H1 (cell line): ENCODE data around the gene CDKN2B. TPM values are rescaled to one million over a fixed set of nuclear protein-coding genes. Genes with fewer than 3 reads are reported as not detected.

Experiments
- CTCF ChIA-PET: fragments of 300-600 bp; sonication (Branson Sonifier 250); formaldehyde crosslinking; loops from one replicate; lab custom pipeline; 2021; ENCODE audit not compliant: partially characterized antibody; lab: Charles Lee
- POLR2A ChIA-PET: fragments of 300-600 bp; sonication (Branson Sonifier 250); formaldehyde crosslinking; loops from one replicate; lab custom pipeline; 2021; ENCODE audit warnings: inconsistent platforms; ENCODE audit not compliant: partially characterized antibody; lab: Charles Lee
- DNase-seq, 2 experiments: peaks; one replicate each; pipeline versions ENCODE4 v3.0.0 to v3.0.0-alpha.2; 2010 to 2022; ENCODE audit warnings: low spot score in 2 of 2, low read depth in 1 of 2, mixed read lengths in 1 of 2
- FAIRE-seq: peaks from 2 replicates; lab custom pipeline; 2011; peaks lifted over from hg19 to GRCh38; lab: Jason Lieb, UNC
- H2AFZ ChIP-seq: 2 replicates; pipeline ENCODE4 v1.8.1; 2012; ENCODE audit warnings: low read length, inconsistent platforms
- H2AK5ac ChIP-seq: 2 replicates; pipeline ENCODE4 v1.6.1; 2013; ENCODE audit warnings: low read depth, low read length
- H2BK120ac ChIP-seq: replicated peaks from 2 replicates; pipeline ENCODE3; 2013; ENCODE audit warnings: low read depth, low read length, inconsistent platforms
- H2BK12ac ChIP-seq: 2 replicates; pipeline ENCODE4 v1.6.1; 2013; ENCODE audit warnings: low read depth, low read length
- H2BK15ac ChIP-seq: 2 replicates; pipeline ENCODE4 v1.6.1; 2013; ENCODE audit warnings: low read length
- H2BK20ac ChIP-seq: 2 replicates; pipeline ENCODE4 v1.6.1; 2013; ENCODE audit warnings: low read length
- H2BK5ac ChIP-seq: 2 replicates; pipeline ENCODE4 v1.6.1; 2013; ENCODE audit warnings: low read depth, low read length
- H3K14ac ChIP-seq: 2 replicates; pipeline ENCODE4 v1.6.1; 2013; ENCODE audit warnings: inconsistent platforms; ENCODE audit not compliant: insufficient read length
- H3K18ac ChIP-seq: 2 replicates; pipeline ENCODE4 v1.6.1; 2013; ENCODE audit warnings: low read length; ENCODE audit errors: extremely low read depth
- H3K23ac ChIP-seq: 2 replicates; pipeline ENCODE4 v1.6.1; 2013; ENCODE audit warnings: inconsistent platforms; ENCODE audit not compliant: insufficient read length
- H3K23me2 ChIP-seq: 2 replicates; pipeline ENCODE4 v1.6.1; 2013; ENCODE audit warnings: low read depth, low read length
- H3K27ac ChIP-seq: 2 replicates; pipeline ENCODE4 v1.6.1; 2011; ENCODE audit warnings: low read depth, low read length, inconsistent platforms
- H3K27me3 ChIP-seq, 4 experiments: replicated peaks in 1 of 4; 1 replicate in 1 of 4; 2 replicates in 3 of 4; pipeline versions ENCODE4 v1.6.1 to v1.8.1; 2011 to 2013; ENCODE audit warnings: low read length in 3 of 4, mild to moderate bottlenecking in 3 of 4, inconsistent platforms in 2 of 4, mixed read lengths in 2 of 4, moderate library complexity in 1 of 4; ENCODE audit not compliant: control insufficient read depth in 3 of 4, insufficient read depth in 3 of 4; ENCODE audit errors: extremely low read depth in 1 of 4
- H3K36me3 ChIP-seq, 4 experiments: 2 replicates each; pipeline versions ENCODE4 v1.6.1 to v1.8.1; 2011 to 2013; ENCODE audit warnings: mild to moderate bottlenecking in 4 of 4, low read length in 3 of 4, moderate library complexity in 2 of 4, control low read depth in 1 of 4, inconsistent platforms in 1 of 4; ENCODE audit not compliant: insufficient read depth in 4 of 4, control insufficient read depth in 2 of 4
- H3K4ac ChIP-seq: replicated peaks from 2 replicates; pipeline ENCODE3; 2013; ENCODE audit warnings: low read length, low read depth, mixed read lengths, inconsistent platforms; ENCODE audit not compliant: insufficient read length
- H3K4me1 ChIP-seq, 4 experiments: replicated peaks in 1 of 4; 1 replicate in 1 of 4; 2 replicates in 3 of 4; pipeline versions ENCODE4 v1.6.1 to v1.8.1; 2011 to 2013; ENCODE audit warnings: low read length in 3 of 4, inconsistent platforms in 2 of 4, mixed read lengths in 1 of 4; ENCODE audit not compliant: insufficient read depth in 4 of 4, control insufficient read depth in 3 of 4
- H3K4me2 ChIP-seq, 2 experiments: 2 replicates each; pipeline versions ENCODE4 v1.6.1 to v1.8.1; 2011 to 2013; ENCODE audit warnings: low read depth in 2 of 2, low read length in 2 of 2, control low read depth in 1 of 2, inconsistent platforms in 1 of 2, mild to moderate bottlenecking in 1 of 2; ENCODE audit not compliant: insufficient read depth in 1 of 2
- H3K4me3 ChIP-seq, 4 experiments: fragments of 200-600, 300-600 bp in 1 of 4; sonication (generic), shearing (Covaris generic), sonication (Bioruptor Twin) in 1 of 4; 2 replicates each; pipeline versions ENCODE4 v1.5.1 to v1.8.1; 2011 to 2016; ENCODE audit warnings: low read length in 4 of 4, low read depth in 3 of 4, control low read depth in 2 of 4, inconsistent platforms in 2 of 4, mild to moderate bottlenecking in 2 of 4, mixed read lengths in 1 of 4, moderate library complexity in 1 of 4; ENCODE audit not compliant: insufficient read depth in 2 of 4; ENCODE audit errors: extremely low read depth in 1 of 4
- H3K56ac ChIP-seq: replicated peaks from 2 replicates; pipeline ENCODE3; 2013; ENCODE audit warnings: low read depth, mild to moderate bottlenecking, mixed read lengths, low read length, inconsistent platforms; ENCODE audit not compliant: insufficient read length
- H3K79me1 ChIP-seq: 2 replicates; pipeline ENCODE4 v1.6.1; 2013; ENCODE audit warnings: low read depth, low read length, control low read depth
- H3K79me2 ChIP-seq, 2 experiments: 2 replicates each; pipeline versions ENCODE4 v1.6.1 to v1.8.1; 2012 to 2013; ENCODE audit warnings: low read length in 2 of 2, mild to moderate bottlenecking in 2 of 2, inconsistent platforms in 1 of 2; ENCODE audit not compliant: insufficient read depth in 2 of 2, control insufficient read depth in 1 of 2
- H3K9ac ChIP-seq, 4 experiments: replicated peaks in 1 of 4; 1 replicate in 1 of 4; 2 replicates in 3 of 4; pipeline versions ENCODE4 v1.6.1 to v1.8.1; 2011 to 2013; ENCODE audit warnings: low read depth in 3 of 4, low read length in 3 of 4, control low read depth in 2 of 4, mild to moderate bottlenecking in 2 of 4, moderate library complexity in 2 of 4, inconsistent platforms in 1 of 4; ENCODE audit errors: extremely low read depth in 1 of 4
- H3K9me3 ChIP-seq, 2 experiments: 2 replicates each; pipeline versions ENCODE4 v1.6.1 to v1.8.1; 2012 to 2013; ENCODE audit warnings: mild to moderate bottlenecking in 2 of 2, moderate library complexity in 2 of 2, control low read depth in 1 of 2, inconsistent platforms in 1 of 2, low read depth in 1 of 2, low read length in 1 of 2, mixed read lengths in 1 of 2; ENCODE audit not compliant: insufficient read depth in 2 of 2
- H4K20me1 ChIP-seq, 2 experiments: replicated peaks in 1 of 2; 2 replicates each; pipeline versions ENCODE3 to v1.8.1; 2011 to 2013; ENCODE audit warnings: inconsistent platforms in 2 of 2, low read length in 2 of 2, mild to moderate bottlenecking in 1 of 2; ENCODE audit not compliant: insufficient read depth in 2 of 2, control insufficient read depth in 1 of 2
- H4K5ac ChIP-seq: 2 replicates; pipeline ENCODE4 v1.6.1; 2013; ENCODE audit warnings: low read length, low read depth, mixed read lengths, inconsistent platforms; ENCODE audit not compliant: insufficient read length
- H4K8ac ChIP-seq: 2 replicates; pipeline ENCODE4 v1.8.0; 2013; ENCODE audit warnings: mild to moderate bottlenecking, moderate library complexity, low read length, inconsistent platforms; ENCODE audit not compliant: insufficient read depth; ENCODE audit errors: extremely low read depth
- H4K91ac ChIP-seq: replicated peaks from 2 replicates; pipeline ENCODE3; 2013; ENCODE audit warnings: low read length, mixed read lengths, inconsistent platforms; ENCODE audit not compliant: insufficient read length
- CBX8 ChIP-seq: fragments of 300-800, 300-1000 bp; sonication (generic); IDR thresholded peaks from 2 replicates; pipeline ENCODE4 v1.7.1; 2016; ENCODE audit warnings: low read depth, low read length, borderline replicate concordance
- RAD21 ChIP-seq, 2 experiments: IDR thresholded peaks in 1 of 2; conservative IDR thresholded peaks in 1 of 2; 2 replicates each; pipeline ENCODE4 v1.6.1; 2011; ENCODE audit warnings: low read depth in 2 of 2, low read length in 2 of 2, improper control_type of control experiment in 1 of 2, inconsistent platforms in 1 of 2, mild to moderate bottlenecking in 1 of 2, moderate library complexity in 1 of 2
- WGBS, 2 experiments: shearing (Covaris generic) in 1 of 2; methylation state at CpG; one replicate each; pipeline versions ENCODE4 v1.1.6 to v1.1.7; 2013 to 2015; ENCODE audit warnings: low lambda C conversion rate in 2 of 2, mixed read lengths in 2 of 2, inconsistent platforms in 1 of 2, low coverage in 1 of 2, missing lambda C conversion rate in 1 of 2; ENCODE audit not compliant: insufficient replicate concordance in 2 of 2, insufficient coverage in 1 of 2, insufficient read length in 1 of 2; ENCODE audit errors: extremely low coverage in 1 of 2, missing lambda C conversion rate in 1 of 2; 5-methylcytosine and 5-hydroxymethylcytosine counted together
- polyA plus RNA-seq, 7 experiments: library from polyadenylated mRNA; depleted of rRNA in 3 of 7; stranded (reverse) in 5 of 7; unstranded in 2 of 7; fragments of >200 nt in 5 of 7; fragments of 200-250 nt in 2 of 7; gene quantifications; 1 replicate in 5 of 7; 2 replicates in 1 of 7; 4 replicates in 1 of 7; pipeline versions ENCODE4 v1.2.1 to v1.2.3, GENCODE V29; 2011 to 2013; ENCODE audit warnings: missing spikeins in 2 of 7, mixed read lengths in 2 of 7
- total RNA-seq: library from RNA; stranded (reverse); fragmentation: NEBNext Ultra II Directional; extraction: Animal tissue kit (Norgen Biotek cat#: 25700); gene quantifications from 2 replicates; pipeline ENCODE4 v1.2.1, GENCODE V29; 2021

The CDKN2B gene
- total and polyA plus RNA-seq, 2 of the 8 experiments (the other 6 are each of a cell fraction or from before 2014, with no cell fraction given): 0.20 to 0.88 TPM

DNA sequence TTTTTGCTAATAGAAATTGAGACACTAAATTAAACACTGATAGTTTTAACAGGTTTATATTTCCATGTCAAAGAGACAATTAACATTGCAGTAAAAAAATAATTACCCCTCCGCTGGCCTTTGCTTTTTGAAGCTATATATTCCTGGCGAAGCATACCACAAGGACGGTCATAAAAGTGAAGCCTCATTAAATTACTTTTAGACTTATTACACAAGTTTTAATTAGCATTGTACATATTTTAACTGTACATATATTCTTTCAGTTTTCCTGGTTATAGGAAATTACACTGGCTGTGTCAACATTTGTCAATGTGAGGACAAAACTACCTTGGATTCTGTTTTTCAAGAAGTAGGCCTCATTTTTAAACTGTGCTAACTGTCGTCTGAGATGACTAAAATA lies 16.1 kb downstream of the CDKN2B start:
- Histone ChIP-seq H3K4me2 (peak overlapping the region; percentile 84 to 86; a peak in 3 of 4 replicates), H3K36me3 (no peaks in the 10 kb centered on the region), H2AFZ (no peak overlapping the region), H3K27me3 (peaks cover 47 to 95% (median 75%) of the 10 kb centered on the region in 4 experiments), H3K9ac (no peak overlapping the region), H4K8ac (no peak overlapping the region), H3K23ac (no peak overlapping the region), H3K56ac (no peak overlapping the region), H2AK5ac (no peak overlapping the region), H2BK15ac (no peak overlapping the region), H3K79me2 (no peaks in the 10 kb centered on the region), H2BK5ac (no peak overlapping the region), H3K4ac (no peak overlapping the region), H3K9me3 (no peaks in the 10 kb centered on the region), H4K91ac (no peak overlapping the region), H2BK120ac (no peak overlapping the region), H3K23me2 (peaks cover 26% of the 10 kb centered on the region), H3K27ac (no peak overlapping the region), H3K14ac (no peak overlapping the region)
- POLR2A ChIA-PET: no interaction called here
- CTCF ChIA-PET: interaction anchor here (0.8 to 6.5 kb wide), 5 partner anchors 12 to 180 kb away, joined by 3 to 46 read pairs (median 4); partner anchors contain the start of gene CDKN2B
- no peak for DNase-seq
- no peak for FAIRE-seq
- TF ChIP-seq RAD21 (IDR thresholded peaks at IDR 0.05 in 1 of 2, conservative IDR thresholded peaks at IDR 0.05 in 1 of 2; ENCODE audit: low read depth in 2 of 2, low read length in 2 of 2) (no peak), CBX8 (peak; percentile 52; the same call in 1 of the 2 replicates)
- TF ChIP-seq, all 59 proteins: peak for 1
- H3K4me1 ChIP-seq: peaks cover 5 to 30% (median 12%) of the 10 kb centered on the region in 4 experiments; a peak in 6 of 7 replicates
- peaks cover 0 to 13% of the 10 kb centered on the region in 2 experiments for H4K20me1 ChIP-seq
- H4K5ac ChIP-seq: no peak overlapping the region
- H3K79me1 ChIP-seq: no peaks in the 10 kb centered on the region
- 7% methylated on average over 4 of the region's 4 CpGs; no CpG with 5 or more reads in 1 of the 2 experiments for WGBS, 2 experiments
- H3K18ac ChIP-seq: no peak overlapping the region
- H2BK12ac ChIP-seq: no peak overlapping the region
- no peak overlapping the region for H2BK20ac ChIP-seq
- peak overlapping the region in 2 of 4 experiments; percentile 27 to 65; a peak in 2 of 8 replicates for H3K4me3 ChIP-seq
